B cell (primary cell): ENCODE results near the gene PREB.

Source experiments
- EZH2 ChIP-seq: IDR thresholded peaks from 2 replicates; pipeline ENCODE4 v1.6.1; 2012; ENCODE audit warnings: borderline replicate concordance, low read depth, mild to moderate bottlenecking, moderate library complexity, low read length; ENCODE audit not compliant: insufficient read depth, poor library complexity, severe bottlenecking
- TF ChIP-seq, protein P1 (sequence below): fragments of 200-600 bp; IDR thresholded peaks from one replicate; pipeline ENCODE4 v1.8.0; 2022; ENCODE audit warnings: antibody characterized with exemption, mild to moderate bottlenecking

- TF ChIP-seq, protein P1, sequence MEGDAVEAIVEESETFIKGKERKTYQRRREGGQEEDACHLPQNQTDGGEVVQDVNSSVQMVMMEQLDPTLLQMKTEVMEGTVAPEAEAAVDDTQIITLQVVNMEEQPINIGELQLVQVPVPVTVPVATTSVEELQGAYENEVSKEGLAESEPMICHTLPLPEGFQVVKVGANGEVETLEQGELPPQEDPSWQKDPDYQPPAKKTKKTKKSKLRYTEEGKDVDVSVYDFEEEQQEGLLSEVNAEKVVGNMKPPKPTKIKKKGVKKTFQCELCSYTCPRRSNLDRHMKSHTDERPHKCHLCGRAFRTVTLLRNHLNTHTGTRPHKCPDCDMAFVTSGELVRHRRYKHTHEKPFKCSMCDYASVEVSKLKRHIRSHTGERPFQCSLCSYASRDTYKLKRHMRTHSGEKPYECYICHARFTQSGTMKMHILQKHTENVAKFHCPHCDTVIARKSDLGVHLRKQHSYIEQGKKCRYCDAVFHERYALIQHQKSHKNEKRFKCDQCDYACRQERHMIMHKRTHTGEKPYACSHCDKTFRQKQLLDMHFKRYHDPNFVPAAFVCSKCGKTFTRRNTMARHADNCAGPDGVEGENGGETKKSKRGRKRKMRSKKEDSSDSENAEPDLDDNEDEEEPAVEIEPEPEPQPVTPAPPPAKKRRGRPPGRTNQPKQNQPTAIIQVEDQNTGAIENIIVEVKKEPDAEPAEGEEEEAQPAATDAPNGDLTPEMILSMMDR: no peak
- no peak for TF ChIP-seq EZH2
Measured at GRCh38 chr2:27131429-27131828, 3.0 kb downstream of the PREB start.
